ENCODE results near the gene IER2. TPM values are rescaled to one million over a fixed set of nuclear protein-coding genes. Genes with fewer than 3 reads are reported as not detected.

IER2 gene
- total RNA-seq, 1 donor from 2014 or later, result 17.3 TPM

Other genes starting within 250 kb of the IER2 start
- gene SYCE2, start 231.1 kb upstream of the IER2 start, total RNA-seq, result not detected
- gene FARSA, start 216.7 kb upstream of the IER2 start, total RNA-seq, result 37.8 TPM
- gene CALR, start 211.8 kb upstream of the IER2 start, total RNA-seq, result 365 TPM
- gene RAD23A, start 204.5 kb upstream of the IER2 start, total RNA-seq, result 150 TPM
- 31.4 TPM for gene GADD45GIP1, start 193.2 kb upstream of the IER2 start, total RNA-seq
- 12.7 TPM for gene DAND5, start 180.8 kb upstream of the IER2 start, total RNA-seq
- 118 TPM for gene NFIX, start 154.9 kb upstream of the IER2 start, total RNA-seq
- 6.3 TPM for gene LYL1, start 47.6 kb upstream of the IER2 start, total RNA-seq
- gene TRMT1, start 33.7 kb upstream of the IER2 start, total RNA-seq, result 19.6 TPM
- 35.4 TPM for gene NACC1, start 32.1 kb upstream of the IER2 start, total RNA-seq
- 39.2 TPM for gene STX10, start within 50 bp of the IER2 start, total RNA-seq

Data from left ventricle myocardium inferior (tissue), 1 donor.